Testis (tissue), 3 donors: ENCODE results near the gene DPF3. TPM values are rescaled to one million over a fixed set of nuclear protein-coding genes. Genes with fewer than 3 reads are reported as not detected.

Source experiments
- DNase-seq: peaks from one replicate; pipeline ENCODE4 v3.0.0-alpha.2; 2019
- H3K27ac ChIP-seq, 2 donors: fragments of 200-600 bp; sonication (generic); one replicate each; pipeline ENCODE4 v1.5.1; 2019
- H3K27me3 ChIP-seq: fragments of 200-600 bp; sonication (generic); one replicate; pipeline ENCODE4 v1.5.1; 2019
- H3K36me3 ChIP-seq: fragments of 200-600 bp; sonication (generic); one replicate; pipeline ENCODE4 v1.5.1; 2017; ENCODE audit warnings: low read depth; ENCODE audit errors: missing control alignments
- H3K4me1 ChIP-seq: fragments of 200-600 bp; sonication (generic); one replicate; pipeline ENCODE4 v1.5.1; 2019
- H3K4me3 ChIP-seq, 2 donors: fragments of 200-600 bp; sonication (generic); one replicate each; pipeline ENCODE4 v1.5.1; 2017 to 2019
- H3K9me3 ChIP-seq: fragments of 200-600 bp; sonication (generic); one replicate; pipeline ENCODE4 v1.5.1; 2017
- CTCF ChIP-seq, 3 experiments: fragments of 450-650 bp in 2 of 3; fragments of 200-600 bp in 1 of 3; sonication (generic) in 1 of 3; IDR thresholded peaks; one replicate each; pipeline ENCODE4 v1.5.1; 2016 to 2019; ENCODE audit warnings: antibody characterized with exemption in 3 of 3, mild to moderate bottlenecking in 2 of 3, moderate library complexity in 1 of 3
- POLR2A ChIP-seq: fragments of 450-650 bp; IDR thresholded peaks from one replicate; pipeline ENCODE4 v1.6.1; 2017; ENCODE audit warnings: antibody characterized with exemption, mild to moderate bottlenecking, moderate library complexity
- WGBS, 2 donors: methylation state at CpG; one replicate each; pipeline ENCODE4 v1.1.5; 2018; 5-methylcytosine and 5-hydroxymethylcytosine counted together
- intact Hi-C: fragments of 100-400 bp; cut with DNase I; formaldehyde crosslinking; loops from one replicate; pipeline ENCODE4 v1.15.1; 2023; ENCODE audit warnings: low total_unique reads
- polyA plus RNA-seq: library from polyadenylated mRNA; stranded (reverse); fragments of 350-450 nt; fragmentation: Illumina TruSeq; extraction: RNeasy Lipid Tissue Mini Kit (QIAGEN cat#74804); gene quantifications from one replicate; pipeline ENCODE4 v1.2.3, GENCODE V29; 2014; ENCODE audit warnings: low read depth, low replicate concordance; ENCODE audit not compliant: insufficient read depth
- total RNA-seq, 2 donors: library from RNA; depleted of rRNA; stranded (reverse); fragments of >200 nt; gene quantifications; one replicate each; pipeline ENCODE4 v1.2.3, GENCODE V29; 2016

DPF3 gene
- total and polyA plus RNA-seq, 3 donors from 2014 or later, result 14.6 to 41.6 (median 26.4) TPM

GRCh38 chr14:72699443-72699842 lies 194.5 kb downstream of the DPF3 start:
- intact Hi-C loops, result no loop called here
- Histone ChIP-seq H3K27me3 (no peaks in the 10 kb centered on the region), H3K4me3 (no peak overlapping the region), H3K27ac (no peak overlapping the region), H3K9me3 (no peaks in the 10 kb centered on the region), H3K36me3 (no peaks in the 10 kb centered on the region), H3K4me1 (peaks cover 4% of the 10 kb centered on the region)
- no peak for DNase-seq
- 85 to 91% methylated on average over 4 of the region's 4 CpGs for WGBS, 2 donors
- no peak for TF ChIP-seq POLR2A
- TF ChIP-seq CTCF (IDR thresholded peaks at IDR 0.05), result no peak

- intact Hi-C loops, result no loop called here
- H3K27me3 ChIP-seq, result no peaks in the 10 kb centered on the region
- no peak overlapping the region for H3K27ac ChIP-seq
- H3K4me1 ChIP-seq, result no peaks in the 10 kb centered on the region
- TF ChIP-seq CTCF (IDR thresholded peaks at IDR 0.05), result no peak
- no peak for TF ChIP-seq POLR2A
- no peak overlapping the region for H3K4me3 ChIP-seq
- H3K9me3 ChIP-seq, result no peaks in the 10 kb centered on the region
- DNase-seq, result no peak
- 57 to 59% methylated on average over 3 of the region's 3 CpGs for WGBS, 2 donors
- H3K36me3 ChIP-seq, result no peaks in the 10 kb centered on the region
Measured at GRCh38 chr14:72692696-72693095, 201.2 kb downstream of the DPF3 start.

GRCh38 chr14:72690324-72690723 lies 203.6 kb downstream of the DPF3 start:
- 88 to 89% methylated on average over 14 of the region's 14 CpGs for WGBS, 2 donors
- no peak for TF ChIP-seq CTCF (IDR thresholded peaks at IDR 0.05)
- TF ChIP-seq POLR2A, result no peak
- Histone ChIP-seq H3K27me3 (no peaks in the 10 kb centered on the region), H3K36me3 (no peaks in the 10 kb centered on the region), H3K9me3 (no peaks in the 10 kb centered on the region), H3K4me1 (no peaks in the 10 kb centered on the region), H3K4me3 (no peak overlapping the region), H3K27ac (no peak overlapping the region)
- DNase-seq, result no peak
- intact Hi-C loops, result no loop called here

- TF ChIP-seq CTCF (IDR thresholded peaks at IDR 0.05) (no peak), POLR2A (no peak)
- Histone ChIP-seq H3K36me3 (no peaks in the 10 kb centered on the region), H3K9me3 (no peaks in the 10 kb centered on the region), H3K4me3 (no peak overlapping the region), H3K4me1 (no peaks in the 10 kb centered on the region), H3K27ac (no peak overlapping the region), H3K27me3 (no peaks in the 10 kb centered on the region)
- WGBS, 2 donors, result 89 to 94% methylated on average over 12 to 15 of the region's 15 CpGs
- intact Hi-C loops, result no loop called here
- no peak for DNase-seq
Measured at GRCh38 chr14:72688990-72689671, 204.8 kb downstream of the DPF3 start.

DNA sequence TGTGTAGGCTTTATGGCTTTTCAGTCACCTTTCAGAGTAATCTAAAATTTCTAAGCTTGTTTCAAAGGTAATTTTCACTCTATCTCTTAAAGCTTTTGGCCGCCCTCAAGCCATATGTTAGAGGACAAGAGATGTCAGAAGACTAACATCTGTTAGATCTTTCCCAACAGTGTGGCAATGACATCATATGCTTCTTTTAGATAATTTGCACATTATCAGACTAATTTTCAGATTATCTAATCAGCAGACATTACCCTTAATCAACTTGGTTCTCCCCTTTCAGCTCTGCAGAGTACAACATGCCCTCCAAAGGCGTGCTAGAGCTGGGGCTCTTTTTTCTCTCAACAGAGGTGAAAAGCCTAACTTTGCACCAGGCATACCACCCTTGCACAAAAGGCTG lies 207.1 kb downstream of the DPF3 start:
- Histone ChIP-seq H3K4me3 (no peak overlapping the region), H3K36me3 (no peaks in the 10 kb centered on the region), H3K9me3 (no peaks in the 10 kb centered on the region), H3K4me1 (no peaks in the 10 kb centered on the region), H3K27ac (no peak overlapping the region), H3K27me3 (no peaks in the 10 kb centered on the region)
- DNase-seq, result no peak
- intact Hi-C loops, result no loop called here
- TF ChIP-seq POLR2A, result no peak
- TF ChIP-seq CTCF (IDR thresholded peaks at IDR 0.05), result no peak
- 88 to 96% methylated on average over 2 of the region's 2 CpGs for WGBS, 2 donors
